NCI-H2227 (cell line): ENCODE measurements around the gene FOXK1.

Source experiments
- DNase-seq: peaks from one replicate; lab custom pipeline; 2025; ENCODE audit not compliant: unreplicated experiment; lab: John Stamatoyannopoulos, UW

FOXK1 gene

DNA sequence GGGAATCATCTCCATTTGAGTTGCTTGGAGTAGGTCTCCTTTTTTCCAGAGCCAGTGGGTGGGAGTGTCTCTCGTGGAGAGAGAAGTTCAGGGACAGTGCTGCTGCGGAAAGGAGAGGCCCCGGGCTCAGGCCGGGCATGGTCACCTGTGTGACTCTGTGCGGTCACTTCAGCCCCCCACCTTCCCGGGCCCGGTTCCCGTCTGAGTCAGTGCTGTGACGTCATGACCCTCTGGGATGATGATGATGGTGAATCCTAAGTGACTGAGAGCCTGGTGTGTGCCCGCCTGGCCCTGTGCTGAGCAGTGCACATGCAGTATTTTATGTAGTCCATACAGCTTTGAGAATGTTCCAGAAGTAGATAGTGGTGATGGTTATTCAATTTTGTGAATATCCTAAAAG, 60.8 kb downstream of the FOXK1 start:
- no peak for DNase-seq

DNA sequence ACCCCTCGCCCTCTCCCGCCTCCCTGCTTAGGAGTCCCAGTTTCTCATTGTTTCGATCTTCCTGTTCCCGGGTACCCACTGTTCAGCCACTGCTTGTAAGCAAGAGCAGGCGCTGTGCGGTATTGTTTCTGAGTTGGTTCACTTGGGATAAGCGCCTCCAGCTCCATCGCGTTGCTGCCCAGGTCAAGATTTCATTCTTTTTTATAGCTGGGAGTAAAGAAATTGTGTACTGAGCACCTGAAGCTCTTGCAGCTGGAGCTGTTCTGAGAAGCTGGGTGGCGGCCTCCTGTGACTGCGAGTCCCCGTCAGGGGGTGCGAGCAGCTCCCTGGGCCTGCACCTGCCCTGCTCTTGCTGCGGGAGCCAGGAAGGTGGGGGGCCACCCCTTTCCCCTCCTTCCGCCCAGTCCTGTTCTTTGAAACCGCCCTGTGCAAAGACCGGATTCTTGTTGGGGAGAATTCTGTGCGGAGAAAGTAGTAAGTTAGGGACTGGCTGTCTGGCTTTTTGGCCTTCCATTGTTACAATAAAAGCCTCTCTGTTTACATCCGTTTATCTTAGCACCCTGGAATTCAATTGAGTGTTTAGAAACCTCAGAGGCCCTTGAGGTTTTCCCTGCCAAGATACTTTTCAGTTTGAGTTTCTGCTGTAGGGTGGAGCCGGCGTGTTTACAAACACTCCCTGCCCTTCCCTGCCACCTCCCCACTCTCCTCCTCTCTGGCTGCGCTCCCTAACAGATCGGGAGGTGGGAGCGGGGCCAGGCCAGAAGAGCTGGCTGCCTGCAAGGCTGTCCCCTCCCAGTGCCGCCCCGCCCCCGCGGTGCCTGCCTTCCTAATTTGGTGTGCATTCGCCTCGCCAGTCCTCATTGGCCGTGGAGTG, 62.5 kb downstream of the FOXK1 start:
- DNase-seq, result peak; percentile 93

DNA sequence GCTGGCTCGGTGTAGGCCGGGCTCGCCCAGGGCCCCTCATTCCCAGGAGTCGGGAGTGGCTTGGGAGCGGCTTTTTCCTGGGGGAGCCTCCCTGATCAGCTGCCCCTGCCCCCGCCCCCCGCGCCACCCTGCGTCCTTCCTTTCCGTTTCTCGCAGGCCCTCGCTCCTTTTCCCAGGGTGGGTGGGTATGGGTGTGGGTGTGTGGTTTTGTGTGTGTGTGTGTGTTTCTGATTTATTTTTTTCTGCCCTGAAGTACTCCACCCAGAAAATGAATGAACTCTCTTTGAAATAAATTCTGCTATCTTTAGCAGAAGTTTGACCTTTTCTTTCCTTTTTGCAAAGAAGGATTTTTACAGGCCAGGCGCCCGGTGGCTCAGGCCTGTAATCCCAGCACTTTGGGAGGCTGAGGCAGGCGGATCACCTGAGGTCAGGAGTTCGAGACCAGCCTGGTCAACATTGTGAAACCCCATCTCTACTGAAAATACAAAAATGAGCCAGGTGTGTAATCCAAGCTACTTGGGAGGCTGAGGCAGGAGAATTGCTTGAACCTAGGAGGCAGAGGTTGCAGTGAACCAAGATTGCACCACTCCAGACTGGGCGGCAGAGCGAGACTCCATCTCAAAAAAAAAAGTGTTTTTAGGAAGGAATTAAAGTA, 63.3 kb downstream of the FOXK1 start:
- no peak for DNase-seq

DNA sequence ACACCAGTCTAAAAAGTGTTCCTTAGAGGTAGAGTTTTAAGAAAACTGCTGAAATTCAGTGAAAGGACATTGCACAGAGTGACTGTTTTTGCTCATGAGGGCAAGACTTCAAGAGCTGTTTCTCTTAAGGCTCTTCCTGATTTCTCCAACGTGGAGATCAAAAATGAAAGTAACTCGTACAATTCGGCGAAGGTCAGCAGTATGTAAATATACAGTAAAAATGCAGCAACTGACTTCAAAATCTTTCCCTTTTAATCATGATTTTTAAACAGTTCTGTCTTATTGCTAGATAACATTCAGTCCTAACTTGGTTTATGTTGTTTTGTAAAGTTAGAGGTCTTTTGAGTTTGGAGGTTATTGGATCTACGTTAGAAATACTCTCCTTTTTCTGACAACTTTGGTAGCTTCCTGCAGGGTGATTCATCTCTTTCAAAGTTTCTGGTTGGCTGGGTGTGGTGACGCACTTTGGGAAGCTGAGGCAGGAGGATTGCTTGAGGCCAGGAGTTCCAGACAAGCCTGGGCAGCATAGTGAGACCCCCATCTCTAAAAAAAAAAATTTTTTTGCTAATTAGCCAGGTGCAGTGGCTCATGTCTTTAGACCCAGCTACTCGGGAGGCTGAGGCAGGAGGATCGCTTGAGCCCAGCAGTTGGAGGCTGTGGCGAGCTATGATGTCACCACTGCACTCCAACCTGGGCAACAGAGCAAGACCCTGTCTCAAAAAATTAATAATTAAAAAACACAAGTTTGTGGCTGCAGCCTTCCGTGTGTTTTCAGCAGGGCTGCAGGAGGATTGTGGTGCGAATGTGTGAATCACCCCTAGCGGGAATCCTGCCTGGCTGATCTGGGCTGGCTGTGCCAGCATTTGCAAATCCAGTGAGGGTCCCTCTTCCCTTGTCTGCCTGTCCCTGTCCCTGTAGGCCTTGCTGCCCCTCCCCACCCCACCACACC, 64.2 kb downstream of the FOXK1 start:
- DNase-seq, result no peak

DNA sequence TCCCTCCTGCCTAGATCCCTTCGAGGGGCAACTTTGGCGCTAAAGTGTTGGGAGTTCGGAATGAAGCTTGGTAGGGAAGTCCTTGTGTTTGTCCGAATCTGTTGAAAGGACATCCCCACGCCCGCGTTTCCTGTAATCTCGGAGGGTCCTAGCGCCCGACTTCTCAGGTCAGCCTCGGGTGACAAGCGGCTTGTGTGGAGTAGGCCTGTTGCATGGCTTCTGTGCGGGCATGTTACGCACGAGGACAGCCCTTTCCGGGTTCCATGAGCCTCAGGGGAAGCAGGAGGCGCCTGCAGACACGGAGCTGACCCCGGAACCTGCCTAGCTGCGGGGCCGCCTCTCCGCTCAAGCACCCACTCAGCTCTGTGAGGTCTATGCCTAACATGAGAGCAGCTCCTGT, 64.9 kb downstream of the FOXK1 start:
- DNase-seq, result no peak

DNA sequence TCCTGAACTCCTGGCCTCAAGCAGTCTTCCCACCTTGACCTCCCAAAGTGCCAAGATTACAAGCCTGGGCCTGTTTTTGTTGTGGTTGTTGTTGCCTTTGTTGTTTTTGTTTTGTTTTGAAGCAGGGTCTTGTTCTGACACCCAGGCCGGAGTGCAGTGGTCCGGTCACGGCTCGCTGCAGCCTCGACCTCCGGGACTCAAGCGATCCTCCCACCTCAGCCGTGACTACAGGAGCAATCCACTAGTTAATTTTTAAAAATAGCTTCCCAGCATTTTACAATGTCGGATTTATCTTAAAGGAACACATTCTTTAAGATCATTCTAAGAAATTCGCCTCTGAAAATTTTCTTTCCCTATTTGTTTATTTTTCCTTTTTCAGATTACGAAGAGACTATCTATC, 65.7 kb downstream of the FOXK1 start:
- no peak for DNase-seq

DNA sequence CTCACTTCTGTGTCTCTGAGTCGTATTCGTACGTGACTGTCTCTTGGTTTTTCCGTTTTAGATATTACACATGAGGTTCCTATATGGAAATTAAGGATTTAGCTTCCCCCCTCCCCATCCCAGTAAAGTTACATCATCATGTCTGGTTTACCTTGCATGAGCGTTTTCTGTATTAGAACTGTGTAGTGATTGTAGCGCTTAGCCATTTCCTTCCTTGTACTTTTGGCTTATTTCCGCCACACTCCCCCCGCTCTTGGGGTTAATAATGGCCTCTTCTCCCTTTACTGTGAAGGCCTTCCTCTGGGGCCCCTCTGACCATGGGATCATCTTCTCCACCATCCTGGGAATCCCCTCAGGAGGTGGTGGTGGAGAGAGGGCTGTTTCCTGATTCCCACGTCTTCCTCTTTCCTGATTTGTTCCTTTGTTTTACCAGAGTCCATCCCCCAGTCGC, 66.2 kb downstream of the FOXK1 start:
- no peak for DNase-seq

DNA sequence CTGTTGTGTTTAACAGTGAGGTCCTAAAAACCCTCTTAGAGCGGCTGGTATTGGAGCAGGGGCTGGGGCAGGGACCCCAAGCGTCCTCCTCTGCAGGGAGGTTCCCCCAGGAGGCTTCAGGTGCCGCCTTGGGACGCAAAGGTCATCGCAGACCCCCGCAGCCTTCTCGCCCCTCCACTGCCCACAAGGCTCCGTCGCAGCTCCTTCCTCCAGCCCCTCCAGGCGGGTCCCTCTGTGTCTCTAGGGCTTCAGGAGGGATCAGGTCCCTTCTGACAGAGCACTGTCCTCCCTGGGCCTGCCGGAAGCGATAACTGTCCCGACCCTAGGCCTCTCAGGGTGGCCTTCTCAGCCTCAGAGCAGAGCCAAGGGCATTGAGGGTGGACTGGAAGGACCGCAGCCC, 67.3 kb downstream of the FOXK1 start:
- no peak for DNase-seq

DNA sequence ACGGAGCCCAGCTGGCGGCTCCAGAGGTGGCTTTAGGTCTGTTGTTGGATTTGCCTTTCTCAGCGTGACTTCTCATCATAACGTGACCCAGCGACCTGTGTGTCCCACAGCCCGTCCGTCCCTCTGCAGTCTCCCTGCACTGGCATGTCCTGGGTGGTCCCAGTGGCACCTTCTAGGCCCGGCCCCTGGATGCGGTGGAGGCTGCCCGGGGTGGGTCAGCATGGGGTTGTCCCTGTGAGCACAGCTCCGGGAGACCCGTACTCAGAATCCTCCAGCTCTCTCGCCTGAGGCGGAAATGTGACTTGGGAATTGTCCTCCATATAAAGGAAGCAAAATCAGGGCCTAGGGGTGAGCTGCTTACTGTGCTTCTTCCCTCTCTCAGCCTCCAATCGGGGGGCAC, 67.7 kb downstream of the FOXK1 start:
- no peak for DNase-seq

DNA sequence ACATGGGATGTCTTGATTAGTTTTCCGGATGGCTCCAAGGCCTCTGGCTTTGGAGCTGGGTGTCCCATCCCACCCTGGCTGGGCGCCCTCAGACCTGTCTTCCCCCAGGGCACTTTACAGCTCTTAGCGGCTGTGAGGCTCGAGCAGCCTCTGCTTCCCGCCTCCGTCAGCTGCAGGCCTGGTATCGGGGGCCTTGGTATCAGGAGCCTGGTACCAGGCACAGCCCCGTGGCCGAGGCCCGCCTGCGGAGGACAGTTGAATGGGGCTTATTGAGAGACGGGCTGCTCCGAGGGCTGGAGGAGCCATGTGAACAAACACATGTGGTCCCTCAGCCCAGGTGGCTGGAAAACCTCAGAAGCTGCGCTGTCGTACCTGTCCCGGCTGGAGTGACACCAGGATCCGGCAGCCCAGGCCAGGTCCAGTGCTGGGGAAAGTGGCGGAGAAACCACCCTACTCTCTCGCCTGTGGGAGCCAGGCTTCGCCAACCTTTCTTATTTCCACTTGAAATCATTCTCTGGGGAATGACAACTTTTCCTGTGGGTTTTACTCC, 69.4 kb downstream of the FOXK1 start:
- no peak for DNase-seq

DNA sequence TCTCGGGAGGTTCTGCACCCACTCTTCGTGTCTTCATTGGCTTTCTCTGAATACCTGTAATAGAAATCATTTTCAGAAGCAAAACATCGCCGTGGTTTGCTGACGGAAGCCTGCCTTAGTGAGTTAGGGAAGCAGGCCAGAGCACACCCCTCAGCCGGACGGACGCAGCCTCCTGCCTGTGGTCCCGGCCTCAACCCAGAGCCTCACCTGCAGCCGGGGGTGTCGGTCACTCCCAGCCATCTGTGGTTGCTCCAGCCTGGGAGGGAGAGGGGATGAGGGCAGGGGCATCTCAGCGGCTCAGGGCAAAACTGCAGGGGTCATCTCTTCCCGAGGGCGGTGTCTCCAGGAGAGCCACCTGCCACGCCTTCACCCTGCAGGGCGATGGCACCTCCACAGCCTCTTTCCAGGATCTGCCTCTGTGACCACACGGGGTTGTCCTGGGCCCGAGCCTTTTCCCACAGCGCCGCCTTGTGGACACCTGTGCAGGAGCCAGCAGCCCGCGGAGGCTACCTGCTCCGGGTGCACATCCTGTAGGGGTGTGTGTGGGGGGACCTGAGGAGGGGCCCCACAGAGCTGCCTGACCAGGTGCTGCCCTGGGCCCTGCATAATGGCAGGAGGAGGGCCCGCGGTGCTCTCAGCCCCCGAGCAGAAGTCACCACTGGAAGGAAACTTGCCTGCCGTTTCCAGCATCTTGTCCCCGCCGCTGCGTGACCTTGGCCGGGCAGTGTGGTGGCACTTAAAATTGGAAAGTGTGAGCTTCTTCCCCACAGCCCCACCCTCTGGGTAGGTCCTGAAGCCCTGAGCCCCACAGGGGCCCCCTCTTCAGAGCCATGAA, 71.7 kb downstream of the FOXK1 start:
- DNase-seq, result peak; percentile 64

DNA sequence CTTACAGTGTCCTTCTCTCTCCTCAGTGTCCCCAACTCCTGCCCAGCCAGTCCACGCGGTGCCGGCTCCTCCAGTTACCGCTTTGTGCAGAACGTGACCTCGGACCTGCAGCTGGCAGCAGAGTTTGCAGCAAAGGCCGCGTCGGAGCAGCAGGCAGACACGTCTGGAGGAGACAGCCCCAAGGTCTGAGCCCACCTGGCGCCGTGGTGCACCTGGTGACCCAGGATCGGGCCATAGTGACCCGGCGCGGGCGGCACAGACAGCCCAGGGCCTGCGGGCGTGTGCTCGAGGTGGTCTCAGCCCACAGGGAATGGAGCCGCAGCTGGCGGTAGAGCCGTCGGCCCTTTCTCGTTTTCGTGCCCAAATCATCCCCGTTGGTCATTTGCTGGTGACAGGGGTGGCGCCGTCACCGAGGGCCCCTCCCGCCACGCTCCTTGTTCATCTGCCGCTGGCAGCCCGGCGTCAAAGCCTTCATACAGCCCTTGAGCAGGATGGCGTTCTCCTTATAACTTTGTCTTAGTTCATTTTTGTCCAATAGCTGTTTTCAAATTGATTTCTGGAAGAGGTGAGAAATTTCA, 72.4 kb downstream of the FOXK1 start:
- DNase-seq, result no peak

DNA sequence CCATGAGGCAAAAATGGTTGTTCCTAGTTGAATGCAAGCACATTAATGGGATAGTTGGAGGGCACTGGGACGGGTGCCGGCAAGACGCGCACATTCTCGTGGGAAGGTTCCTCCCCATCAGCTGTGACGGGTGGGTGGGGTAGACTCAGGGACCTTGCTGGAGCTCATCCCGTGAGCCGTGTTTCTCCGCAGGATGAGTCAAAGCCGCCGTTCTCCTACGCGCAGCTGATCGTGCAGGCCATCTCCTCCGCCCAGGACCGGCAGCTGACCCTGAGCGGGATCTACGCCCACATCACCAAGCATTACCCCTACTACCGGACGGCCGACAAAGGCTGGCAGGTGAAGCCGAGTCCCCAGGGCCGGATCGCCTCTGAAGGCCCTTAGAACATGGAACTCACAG, 73.0 kb downstream of the FOXK1 start:
- DNase-seq, result no peak

DNA sequence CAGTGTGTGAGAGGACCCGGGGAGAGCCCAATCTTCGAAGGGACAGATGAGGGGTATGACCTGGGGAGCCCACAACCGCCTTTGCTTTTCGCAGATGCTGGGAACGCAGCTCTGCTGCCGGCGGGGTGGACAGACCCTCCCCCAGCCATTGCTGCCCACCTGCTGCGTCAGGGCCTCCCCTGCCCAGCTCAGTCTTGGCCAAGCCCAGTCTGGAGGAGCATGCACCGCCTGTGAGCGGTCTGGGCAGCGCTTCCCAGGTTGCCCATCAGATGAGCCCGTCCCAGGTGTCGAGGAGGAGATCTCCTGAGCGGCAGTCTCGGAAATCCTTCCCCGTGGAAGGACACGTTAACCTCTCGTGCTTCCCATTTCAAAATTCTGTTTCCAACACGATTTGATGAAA, 76.0 kb downstream of the FOXK1 start:
- DNase-seq, result no peak

DNA sequence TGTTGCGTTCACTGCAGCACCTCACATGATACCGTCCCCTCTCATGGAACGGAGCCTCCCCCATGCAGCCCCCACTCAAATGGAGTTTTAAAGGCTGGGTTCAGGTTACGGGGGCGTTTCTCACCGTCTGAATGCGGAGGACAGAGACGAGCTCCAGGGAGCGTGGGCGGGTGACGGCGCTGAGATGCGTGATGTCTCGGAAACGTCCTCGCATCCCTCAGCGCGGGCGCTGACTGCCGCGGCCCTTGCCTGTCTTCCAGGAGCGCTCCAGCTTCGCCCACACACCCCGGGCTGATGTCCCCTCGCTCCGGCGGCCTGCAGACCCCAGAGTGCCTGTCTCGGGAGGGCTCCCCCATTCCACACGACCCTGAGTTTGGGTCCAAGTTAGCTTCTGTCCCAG, 76.7 kb downstream of the FOXK1 start:
- no peak for DNase-seq

DNA sequence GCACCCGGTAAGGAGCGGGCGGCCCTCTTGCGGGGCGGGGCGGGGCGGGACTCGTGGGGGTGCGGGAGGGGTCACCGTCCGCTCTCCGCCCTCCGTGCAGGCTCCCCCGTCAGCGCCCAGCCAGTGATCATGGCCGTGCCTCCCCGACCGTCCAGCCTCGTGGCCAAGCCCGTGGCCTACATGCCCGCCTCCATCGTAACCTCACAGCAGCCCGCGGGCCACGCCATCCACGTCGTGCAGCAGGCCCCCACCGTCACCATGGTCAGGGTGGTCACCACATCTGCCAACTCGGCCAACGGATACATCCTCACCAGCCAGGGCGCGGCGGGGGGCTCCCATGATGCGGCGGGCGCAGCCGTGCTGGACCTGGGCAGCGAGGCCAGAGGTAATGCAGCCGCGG, 77.1 kb downstream of the FOXK1 start:
- no peak for DNase-seq

DNA sequence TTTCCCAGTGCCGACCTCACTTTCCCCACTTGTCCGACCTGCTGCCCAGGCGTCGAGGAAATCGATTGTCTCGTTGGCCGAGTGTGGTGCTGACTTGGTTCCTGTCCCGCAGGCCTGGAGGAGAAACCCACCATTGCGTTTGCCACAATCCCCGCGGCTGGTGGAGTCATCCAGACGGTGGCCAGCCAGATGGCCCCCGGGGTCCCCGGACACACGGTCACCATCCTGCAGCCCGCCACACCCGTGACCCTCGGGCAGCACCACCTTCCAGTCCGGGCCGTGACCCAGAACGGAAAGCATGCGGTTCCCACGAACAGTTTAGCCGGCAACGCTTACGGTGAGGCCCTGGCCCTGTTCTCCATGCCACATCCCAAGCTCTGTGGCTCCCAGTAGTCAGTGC, 78.9 kb downstream of the FOXK1 start:
- DNase-seq, result no peak

DNA sequence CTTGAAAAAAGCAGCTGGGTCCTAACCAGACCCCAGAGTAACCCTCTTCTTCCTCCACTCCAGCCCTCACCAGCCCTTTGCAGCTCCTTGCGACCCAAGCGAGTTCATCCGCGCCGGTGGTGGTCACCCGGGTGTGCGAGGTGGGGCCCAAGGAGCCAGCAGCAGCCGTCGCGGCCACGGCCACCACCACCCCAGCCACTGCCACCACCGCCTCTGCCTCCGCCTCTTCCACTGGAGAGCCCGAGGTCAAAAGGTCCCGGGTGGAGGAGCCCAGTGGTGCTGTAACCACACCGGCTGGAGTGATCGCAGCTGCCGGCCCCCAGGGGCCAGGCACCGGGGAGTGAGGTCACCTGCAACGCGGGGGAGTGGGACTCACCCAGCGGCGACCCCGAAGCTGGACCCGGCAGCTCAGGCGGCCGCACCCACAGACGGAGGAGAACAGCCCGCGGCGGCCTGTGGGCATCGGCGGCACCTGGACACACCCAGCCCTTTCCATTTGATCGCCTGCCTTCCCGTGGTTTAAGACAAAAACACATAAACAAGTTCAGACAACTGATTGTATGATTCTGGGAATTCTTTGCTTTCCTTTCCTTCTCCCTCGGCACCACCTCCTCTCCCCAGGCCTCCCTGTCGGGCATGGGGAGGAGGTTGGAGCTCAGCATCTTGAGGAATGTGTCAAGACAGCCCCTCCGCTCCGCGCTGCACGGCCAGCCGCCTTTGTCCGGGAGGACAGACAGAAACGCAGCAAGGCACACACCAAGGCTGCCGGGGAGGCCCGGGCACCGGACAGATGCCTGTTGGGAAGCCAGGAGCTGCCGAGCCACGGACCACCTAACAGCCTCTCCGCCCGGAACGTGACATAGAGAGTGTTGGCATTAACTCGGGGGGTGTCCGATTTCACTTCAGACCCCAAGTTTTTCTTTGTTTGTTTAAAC, 80.3 kb downstream of the FOXK1 start:
- no peak for DNase-seq
